ENCODE results near the gene PAF1. TPM values are rescaled to one million over a fixed set of nuclear protein-coding genes. Genes with fewer than 3 reads are reported as not detected.

PAF1 gene
- total and polyA plus RNA-seq, 4 donors, result 13.7 to 29.4 (median 18.9) TPM

DNA sequence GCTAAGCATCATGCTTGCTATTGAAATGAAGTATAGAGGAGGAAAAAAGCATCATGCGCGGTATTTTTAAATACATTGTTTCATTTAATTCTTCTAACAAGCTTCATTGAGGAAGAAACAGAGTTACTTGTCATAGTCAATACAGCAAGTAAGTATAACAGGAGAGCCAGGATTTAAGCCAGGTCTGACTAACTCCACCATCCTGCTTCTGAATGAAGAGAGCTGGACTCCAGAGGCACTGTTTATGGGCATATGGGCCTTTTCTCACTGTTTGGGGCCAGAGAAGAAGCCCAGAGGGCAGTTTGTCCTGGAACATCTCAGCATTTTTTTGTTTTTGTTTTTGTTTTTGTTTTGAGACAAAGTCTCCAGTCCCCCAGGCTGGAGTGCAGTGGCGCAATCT, 40.8 kb downstream of the PAF1 start:
- H3K4me3 ChIP-seq (ENCODE audit: low read depth in 1 of 3, low read length in 3 of 3), result no peak overlapping the region
- 96% methylated on average over 3 of the region's 3 CpGs for WGBS
- H3K36me3 ChIP-seq (ENCODE audit: control insufficient read depth in 4 of 4, insufficient read depth in 3 of 4, low read depth in 1 of 4, low read length in 3 of 4), result peaks cover 4 to 25% (median 16%) of the 10 kb centered on the region in 4 donors
- no peaks in the 10 kb centered on the region for H3K27me3 ChIP-seq (ENCODE audit: control insufficient read depth in 4 of 4, insufficient read depth in 4 of 4, low read length in 3 of 4)
- no peak overlapping the region for H3K9ac ChIP-seq (ENCODE audit: low read depth in 1 of 2, low read length in 2 of 2)
- TF ChIP-seq EGR1 (IDR thresholded peaks at IDR 0.05; ENCODE audit: low read depth in 2 of 2) (no peak), JUND (IDR thresholded peaks at IDR 0.05) (no peak), HNF4A (conservative IDR thresholded peaks at IDR 0.05) (no peak), FOXA2 (IDR thresholded peaks at IDR 0.05) (no peak), RXRA (IDR thresholded peaks at IDR 0.05) (no peak)
- TF ChIP-seq, protein P1, sequence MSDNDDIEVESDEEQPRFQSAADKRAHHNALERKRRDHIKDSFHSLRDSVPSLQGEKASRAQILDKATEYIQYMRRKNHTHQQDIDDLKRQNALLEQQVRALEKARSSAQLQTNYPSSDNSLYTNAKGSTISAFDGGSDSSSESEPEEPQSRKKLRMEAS (IDR thresholded peaks at IDR 0.05), result no peak
- TF ChIP-seq, protein P2, sequence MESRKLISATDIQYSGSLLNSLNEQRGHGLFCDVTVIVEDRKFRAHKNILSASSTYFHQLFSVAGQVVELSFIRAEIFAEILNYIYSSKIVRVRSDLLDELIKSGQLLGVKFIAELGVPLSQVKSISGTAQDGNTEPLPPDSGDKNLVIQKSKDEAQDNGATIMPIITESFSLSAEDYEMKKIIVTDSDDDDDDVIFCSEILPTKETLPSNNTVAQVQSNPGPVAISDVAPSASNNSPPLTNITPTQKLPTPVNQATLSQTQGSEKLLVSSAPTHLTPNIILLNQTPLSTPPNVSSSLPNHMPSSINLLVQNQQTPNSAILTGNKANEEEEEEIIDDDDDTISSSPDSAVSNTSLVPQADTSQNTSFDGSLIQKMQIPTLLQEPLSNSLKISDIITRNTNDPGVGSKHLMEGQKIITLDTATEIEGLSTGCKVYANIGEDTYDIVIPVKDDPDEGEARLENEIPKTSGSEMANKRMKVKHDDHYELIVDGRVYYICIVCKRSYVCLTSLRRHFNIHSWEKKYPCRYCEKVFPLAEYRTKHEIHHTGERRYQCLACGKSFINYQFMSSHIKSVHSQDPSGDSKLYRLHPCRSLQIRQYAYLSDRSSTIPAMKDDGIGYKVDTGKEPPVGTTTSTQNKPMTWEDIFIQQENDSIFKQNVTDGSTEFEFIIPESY (IDR thresholded peaks at IDR 0.05), result no peak
- no peak overlapping the region for H3K27ac ChIP-seq (ENCODE audit: low read depth in 1 of 2, low read length in 2 of 2)
- H3K4me1 ChIP-seq (ENCODE audit: control insufficient read depth in 4 of 4, insufficient read depth in 4 of 4, low read length in 3 of 4), result no peaks in the 10 kb centered on the region
- no peaks in the 10 kb centered on the region for H3K9me3 ChIP-seq (ENCODE audit: control insufficient read depth in 4 of 4, low read length in 3 of 4)
- DNase-seq (ENCODE audit: low spot score), result no peak

DNA sequence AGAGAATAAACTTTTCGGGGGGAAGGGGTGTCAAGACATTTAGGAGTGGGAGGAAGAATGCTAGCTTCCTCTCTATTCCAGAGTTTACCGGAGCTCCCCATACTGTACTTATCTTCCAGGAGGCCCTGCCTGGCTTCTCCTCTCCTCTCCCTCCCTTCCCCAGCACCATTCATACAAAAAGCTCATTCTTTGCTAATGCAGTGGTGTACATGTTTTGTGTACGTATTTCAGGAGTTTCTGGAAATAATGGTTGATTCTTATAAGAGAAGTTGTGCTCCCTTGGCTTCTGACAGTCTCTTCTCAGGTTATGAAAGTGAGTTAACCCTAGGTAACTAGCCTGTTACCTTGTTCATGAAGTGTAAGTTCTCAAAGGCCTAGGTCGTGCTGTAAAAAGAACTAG, 41.6 kb downstream of the PAF1 start:
- H3K4me3 ChIP-seq (ENCODE audit: low read depth in 1 of 3, low read length in 3 of 3), result no peak overlapping the region
- no peaks in the 10 kb centered on the region for H3K27me3 ChIP-seq (ENCODE audit: control insufficient read depth in 4 of 4, insufficient read depth in 4 of 4, low read length in 3 of 4)
- TF ChIP-seq, protein P3, sequence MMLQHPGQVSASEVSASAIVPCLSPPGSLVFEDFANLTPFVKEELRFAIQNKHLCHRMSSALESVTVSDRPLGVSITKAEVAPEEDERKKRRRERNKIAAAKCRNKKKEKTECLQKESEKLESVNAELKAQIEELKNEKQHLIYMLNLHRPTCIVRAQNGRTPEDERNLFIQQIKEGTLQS (IDR thresholded peaks at IDR 0.05), result no peak
- TF ChIP-seq FOXA2 (IDR thresholded peaks at IDR 0.05), result no peak
- TF ChIP-seq HNF4G (IDR thresholded peaks at IDR 0.05), result no peak
- TF ChIP-seq JUND (IDR thresholded peaks at IDR 0.05), result no peak
- TF ChIP-seq, protein P2 (IDR thresholded peaks at IDR 0.05), result no peak
- no peak for TF ChIP-seq EGR1 (IDR thresholded peaks at IDR 0.05; ENCODE audit: low read depth in 2 of 2)
- TF ChIP-seq, protein P4, sequence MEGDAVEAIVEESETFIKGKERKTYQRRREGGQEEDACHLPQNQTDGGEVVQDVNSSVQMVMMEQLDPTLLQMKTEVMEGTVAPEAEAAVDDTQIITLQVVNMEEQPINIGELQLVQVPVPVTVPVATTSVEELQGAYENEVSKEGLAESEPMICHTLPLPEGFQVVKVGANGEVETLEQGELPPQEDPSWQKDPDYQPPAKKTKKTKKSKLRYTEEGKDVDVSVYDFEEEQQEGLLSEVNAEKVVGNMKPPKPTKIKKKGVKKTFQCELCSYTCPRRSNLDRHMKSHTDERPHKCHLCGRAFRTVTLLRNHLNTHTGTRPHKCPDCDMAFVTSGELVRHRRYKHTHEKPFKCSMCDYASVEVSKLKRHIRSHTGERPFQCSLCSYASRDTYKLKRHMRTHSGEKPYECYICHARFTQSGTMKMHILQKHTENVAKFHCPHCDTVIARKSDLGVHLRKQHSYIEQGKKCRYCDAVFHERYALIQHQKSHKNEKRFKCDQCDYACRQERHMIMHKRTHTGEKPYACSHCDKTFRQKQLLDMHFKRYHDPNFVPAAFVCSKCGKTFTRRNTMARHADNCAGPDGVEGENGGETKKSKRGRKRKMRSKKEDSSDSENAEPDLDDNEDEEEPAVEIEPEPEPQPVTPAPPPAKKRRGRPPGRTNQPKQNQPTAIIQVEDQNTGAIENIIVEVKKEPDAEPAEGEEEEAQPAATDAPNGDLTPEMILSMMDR (IDR thresholded peaks at IDR 0.05; ENCODE audit: low read depth, low read length, missing input control), result no peak
- TF ChIP-seq, protein P5, sequence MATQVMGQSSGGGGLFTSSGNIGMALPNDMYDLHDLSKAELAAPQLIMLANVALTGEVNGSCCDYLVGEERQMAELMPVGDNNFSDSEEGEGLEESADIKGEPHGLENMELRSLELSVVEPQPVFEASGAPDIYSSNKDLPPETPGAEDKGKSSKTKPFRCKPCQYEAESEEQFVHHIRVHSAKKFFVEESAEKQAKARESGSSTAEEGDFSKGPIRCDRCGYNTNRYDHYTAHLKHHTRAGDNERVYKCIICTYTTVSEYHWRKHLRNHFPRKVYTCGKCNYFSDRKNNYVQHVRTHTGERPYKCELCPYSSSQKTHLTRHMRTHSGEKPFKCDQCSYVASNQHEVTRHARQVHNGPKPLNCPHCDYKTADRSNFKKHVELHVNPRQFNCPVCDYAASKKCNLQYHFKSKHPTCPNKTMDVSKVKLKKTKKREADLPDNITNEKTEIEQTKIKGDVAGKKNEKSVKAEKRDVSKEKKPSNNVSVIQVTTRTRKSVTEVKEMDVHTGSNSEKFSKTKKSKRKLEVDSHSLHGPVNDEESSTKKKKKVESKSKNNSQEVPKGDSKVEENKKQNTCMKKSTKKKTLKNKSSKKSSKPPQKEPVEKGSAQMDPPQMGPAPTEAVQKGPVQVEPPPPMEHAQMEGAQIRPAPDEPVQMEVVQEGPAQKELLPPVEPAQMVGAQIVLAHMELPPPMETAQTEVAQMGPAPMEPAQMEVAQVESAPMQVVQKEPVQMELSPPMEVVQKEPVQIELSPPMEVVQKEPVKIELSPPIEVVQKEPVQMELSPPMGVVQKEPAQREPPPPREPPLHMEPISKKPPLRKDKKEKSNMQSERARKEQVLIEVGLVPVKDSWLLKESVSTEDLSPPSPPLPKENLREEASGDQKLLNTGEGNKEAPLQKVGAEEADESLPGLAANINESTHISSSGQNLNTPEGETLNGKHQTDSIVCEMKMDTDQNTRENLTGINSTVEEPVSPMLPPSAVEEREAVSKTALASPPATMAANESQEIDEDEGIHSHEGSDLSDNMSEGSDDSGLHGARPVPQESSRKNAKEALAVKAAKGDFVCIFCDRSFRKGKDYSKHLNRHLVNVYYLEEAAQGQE (IDR thresholded peaks at IDR 0.05), result no peak
- no peak for TF ChIP-seq RAD21 (IDR thresholded peaks at IDR 0.05)
- TF ChIP-seq HNF4A (conservative IDR thresholded peaks at IDR 0.05), result no peak
- no peak for TF ChIP-seq TAF1 (conservative IDR thresholded peaks at IDR 0.05)
- no peak for TF ChIP-seq RXRA (IDR thresholded peaks at IDR 0.05)
- no peak for TF ChIP-seq FOXA1 (IDR thresholded peaks at IDR 0.05)
- no peak for DNase-seq (ENCODE audit: low spot score)
- no peak overlapping the region for H3K9ac ChIP-seq (ENCODE audit: low read depth in 1 of 2, low read length in 2 of 2)
- peaks cover 3 to 23% (median 12%) of the 10 kb centered on the region in 4 donors for H3K36me3 ChIP-seq (ENCODE audit: control insufficient read depth in 4 of 4, insufficient read depth in 3 of 4, low read depth in 1 of 4, low read length in 3 of 4)
- H3K27ac ChIP-seq (ENCODE audit: low read depth in 1 of 2, low read length in 2 of 2), result no peak overlapping the region
- 88% methylated on average over 4 of the region's 4 CpGs for whole genome bisulfite sequencing
- H3K9me3 ChIP-seq (ENCODE audit: control insufficient read depth in 4 of 4, low read length in 3 of 4), result no peaks in the 10 kb centered on the region
- peaks cover 0 to under 1% (median 0%) of the 10 kb centered on the region in 4 donors for H3K4me1 ChIP-seq (ENCODE audit: control insufficient read depth in 4 of 4, insufficient read depth in 4 of 4, low read length in 3 of 4)

All from liver (tissue), 9 donors.